LoVo (cell line): ENCODE data around the gene TRHDE.

Source experiments
- DNase-seq: peaks from one replicate; pipeline ENCODE4 v3.0.0-alpha.2; 2016; ENCODE audit warnings: low spot score

Gene TRHDE

GRCh38 chr12:72315858-72316257, 43.7 kb downstream of the TRHDE start:
- no peak for DNase-seq

GRCh38 chr12:72318341-72318740, 46.2 kb downstream of the TRHDE start:
- no peak for DNase-seq

GRCh38 chr12:72323881-72324280, 51.7 kb downstream of the TRHDE start:
- DNase-seq, result no peak

GRCh38 chr12:72330301-72330700, 58.1 kb downstream of the TRHDE start:
- no peak for DNase-seq

- DNase-seq, result no peak
These were observed 58.6 kb downstream of the TRHDE start for GRCh38 chr12:72330784-72331183.

- DNase-seq, result no peak
These were observed 65.2 kb downstream of the TRHDE start for GRCh38 chr12:72337382-72337781.

- DNase-seq, result no peak
These were observed 65.8 kb downstream of the TRHDE start for GRCh38 chr12:72337946-72338345.

- no peak for DNase-seq
These were observed 66.3 kb downstream of the TRHDE start for GRCh38 chr12:72338437-72338836.

GRCh38 chr12:72346363-72346944, 74.3 kb downstream of the TRHDE start:
- peak; percentile 80 for DNase-seq

- no peak for DNase-seq
These were observed 77.3 kb downstream of the TRHDE start for GRCh38 chr12:72349491-72349890.

GRCh38 chr12:72359416-72359815, 87.2 kb downstream of the TRHDE start:
- no peak for DNase-seq

- DNase-seq, result no peak
These were observed 93.0 kb downstream of the TRHDE start for GRCh38 chr12:72365151-72365550.

GRCh38 chr12:72366255-72366654, 94.1 kb downstream of the TRHDE start:
- no peak for DNase-seq

- DNase-seq, result no peak
These were observed 96.1 kb downstream of the TRHDE start for GRCh38 chr12:72368298-72368697.

GRCh38 chr12:72368719-72369422, 96.7 kb downstream of the TRHDE start:
- DNase-seq, result no peak

- DNase-seq, result no peak
These were observed 97.3 kb downstream of the TRHDE start for GRCh38 chr12:72369423-72369959.

GRCh38 chr12:72380441-72380840, 108.3 kb downstream of the TRHDE start:
- no peak for DNase-seq

GRCh38 chr12:72388322-72388721, 116.2 kb downstream of the TRHDE start:
- DNase-seq, result no peak

GRCh38 chr12:72390146-72390545, 118.0 kb downstream of the TRHDE start:
- no peak for DNase-seq

- DNase-seq, result no peak
These were observed 133.9 kb downstream of the TRHDE start for GRCh38 chr12:72406111-72406510.

GRCh38 chr12:72432037-72432604, 160.0 kb downstream of the TRHDE start:
- peak; percentile 53 for DNase-seq

- DNase-seq, result no peak
These were observed 161.1 kb downstream of the TRHDE start for GRCh38 chr12:72433298-72433697.

- no peak for DNase-seq
These were observed 162.8 kb downstream of the TRHDE start for GRCh38 chr12:72434999-72435398.
